HepG2 (cell line): ENCODE measurements around the gene HEXD. TPM values are rescaled to one million over a fixed set of nuclear protein-coding genes. Genes with fewer than 3 reads are reported as not detected.

Experiments
- GABPA ChIP-seq, 2 experiments: IDR thresholded peaks; 2 replicates each; pipeline ENCODE4 v1.6.1; 2011 to 2016; ENCODE audit warnings: low read depth in 2 of 2, low read length in 1 of 2, missing biosample characterization in 1 of 2, missing genetic modification characterization in 1 of 2
- HNRNPL ChIP-seq: fragments of 200-400 bp; formaldehyde crosslinking; IDR thresholded peaks from 2 replicates; pipeline ENCODE4 v1.6.1; 2017; ENCODE audit warnings: mild to moderate bottlenecking, low read depth, low read length
- NFYC ChIP-seq: IDR thresholded peaks from 2 replicates; pipeline ENCODE4 v1.6.1; 2016; ENCODE audit warnings: missing genetic modification reagents, missing compliant biosample characterization
- NR0B2 ChIP-seq: sonication (generic); formaldehyde crosslinking; IDR thresholded peaks from 2 replicates; pipeline ENCODE4 v1.4.0; 2020; ENCODE audit warnings: mild to moderate bottlenecking, missing genetic modification reagents
- PHF8 ChIP-seq: sonication (generic); formaldehyde crosslinking; IDR thresholded peaks from 2 replicates; pipeline ENCODE4 v1.5.0; 2020; ENCODE audit warnings: missing genetic modification reagents
- TAF15 ChIP-seq: fragments of 200-400 bp; formaldehyde crosslinking; IDR thresholded peaks from one replicate; pipeline ENCODE4 v1.6.1; 2018; ENCODE audit warnings: mild to moderate bottlenecking, low read depth, low read length; ENCODE audit not compliant: poor library complexity, severe bottlenecking
- ZBTB38 ChIP-seq: sonication (generic); formaldehyde crosslinking; IDR thresholded peaks from 2 replicates; pipeline ENCODE4 v1.5.1; 2020; ENCODE audit warnings: mild to moderate bottlenecking, missing genetic modification reagents
- ZMYM4 ChIP-seq: sonication (generic); formaldehyde crosslinking; IDR thresholded peaks from 2 replicates; pipeline ENCODE4 v1.8.1; 2023; ENCODE audit warnings: mild to moderate bottlenecking, missing genetic modification reagents
- ZNF160 ChIP-seq: sonication (generic); formaldehyde crosslinking; IDR thresholded peaks from 2 replicates; pipeline ENCODE4 v1.8.0; 2022; ENCODE audit warnings: mild to moderate bottlenecking, inconsistent platforms, missing genetic modification reagents
- ZNF253 ChIP-seq: sonication (generic); formaldehyde crosslinking; IDR thresholded peaks from 2 replicates; pipeline ENCODE4 v1.8.0; 2022; ENCODE audit warnings: mild to moderate bottlenecking, missing genetic modification reagents, borderline replicate concordance
- polyA plus RNA-seq, 8 experiments: library from polyadenylated mRNA; depleted of rRNA in 3 of 8; stranded (reverse) in 7 of 8; unstranded in 1 of 8; fragments of >200 nt; fragmentation: Illumina TruSeq in 4 of 8; extraction: Trizol in 4 of 8; gene quantifications; 2 replicates each; pipeline versions ENCODE4 v1.2.1 to v1.2.3, GENCODE V29; 2011 to 2016; ENCODE audit warnings: low read depth in 4 of 8, missing spikeins in 1 of 8, mixed read lengths in 1 of 8; ENCODE audit not compliant: insufficient read depth in 1 of 8
- total RNA-seq, 5 experiments: library from RNA; depleted of rRNA; stranded (reverse); fragments of >200 nt; fragmentation: Illumina TruSeq; extraction: Trizol; gene quantifications; 2 replicates each; pipeline ENCODE4 v1.2.3, GENCODE V29; 2016; ENCODE audit warnings: low read depth in 1 of 5
- TF ChIP-seq, protein P1 (sequence below): sonication (generic); formaldehyde crosslinking; IDR thresholded peaks from one replicate; pipeline ENCODE4 v1.5.1; 2020; ENCODE audit warnings: mild to moderate bottlenecking, missing genetic modification reagents; ENCODE audit errors: not compliant biosample characterization
- TF ChIP-seq, protein P2 (sequence below): sonication (generic); formaldehyde crosslinking; IDR thresholded peaks from 2 replicates; pipeline ENCODE4 v1.5.0; 2020; ENCODE audit warnings: missing genetic modification reagents, mild to moderate bottlenecking, borderline replicate concordance
- TF ChIP-seq, protein P3 (sequence below): sonication (generic); formaldehyde crosslinking; IDR thresholded peaks from 2 replicates; pipeline ENCODE4 v1.4.0; 2020; ENCODE audit warnings: mild to moderate bottlenecking, missing genetic modification reagents, borderline replicate concordance

The HEXD gene
- total and polyA plus RNA-seq, 2 of the 13 experiments (the other 11 are each of a cell fraction or from before 2014, with no cell fraction given), result 22.3 to 41.8 TPM

DNA sequence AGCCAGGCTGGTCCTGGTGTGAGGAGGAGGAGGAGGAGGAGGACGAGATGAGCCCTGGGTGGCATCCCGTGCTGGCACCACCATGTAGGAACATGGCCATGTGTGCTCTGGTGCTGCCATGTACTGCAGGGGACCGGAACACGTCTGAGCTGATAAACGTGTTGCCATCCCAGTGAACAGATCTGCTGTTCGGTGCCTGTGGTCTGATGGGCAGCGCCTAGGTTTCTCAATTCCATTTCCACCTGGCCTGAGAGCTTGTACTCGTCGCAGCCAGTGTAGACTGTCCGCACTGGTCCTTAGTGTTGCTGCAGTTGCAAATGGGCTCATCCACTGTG is 73.0 kb downstream of the HEXD start (continued):
- TF ChIP-seq, protein P1, sequence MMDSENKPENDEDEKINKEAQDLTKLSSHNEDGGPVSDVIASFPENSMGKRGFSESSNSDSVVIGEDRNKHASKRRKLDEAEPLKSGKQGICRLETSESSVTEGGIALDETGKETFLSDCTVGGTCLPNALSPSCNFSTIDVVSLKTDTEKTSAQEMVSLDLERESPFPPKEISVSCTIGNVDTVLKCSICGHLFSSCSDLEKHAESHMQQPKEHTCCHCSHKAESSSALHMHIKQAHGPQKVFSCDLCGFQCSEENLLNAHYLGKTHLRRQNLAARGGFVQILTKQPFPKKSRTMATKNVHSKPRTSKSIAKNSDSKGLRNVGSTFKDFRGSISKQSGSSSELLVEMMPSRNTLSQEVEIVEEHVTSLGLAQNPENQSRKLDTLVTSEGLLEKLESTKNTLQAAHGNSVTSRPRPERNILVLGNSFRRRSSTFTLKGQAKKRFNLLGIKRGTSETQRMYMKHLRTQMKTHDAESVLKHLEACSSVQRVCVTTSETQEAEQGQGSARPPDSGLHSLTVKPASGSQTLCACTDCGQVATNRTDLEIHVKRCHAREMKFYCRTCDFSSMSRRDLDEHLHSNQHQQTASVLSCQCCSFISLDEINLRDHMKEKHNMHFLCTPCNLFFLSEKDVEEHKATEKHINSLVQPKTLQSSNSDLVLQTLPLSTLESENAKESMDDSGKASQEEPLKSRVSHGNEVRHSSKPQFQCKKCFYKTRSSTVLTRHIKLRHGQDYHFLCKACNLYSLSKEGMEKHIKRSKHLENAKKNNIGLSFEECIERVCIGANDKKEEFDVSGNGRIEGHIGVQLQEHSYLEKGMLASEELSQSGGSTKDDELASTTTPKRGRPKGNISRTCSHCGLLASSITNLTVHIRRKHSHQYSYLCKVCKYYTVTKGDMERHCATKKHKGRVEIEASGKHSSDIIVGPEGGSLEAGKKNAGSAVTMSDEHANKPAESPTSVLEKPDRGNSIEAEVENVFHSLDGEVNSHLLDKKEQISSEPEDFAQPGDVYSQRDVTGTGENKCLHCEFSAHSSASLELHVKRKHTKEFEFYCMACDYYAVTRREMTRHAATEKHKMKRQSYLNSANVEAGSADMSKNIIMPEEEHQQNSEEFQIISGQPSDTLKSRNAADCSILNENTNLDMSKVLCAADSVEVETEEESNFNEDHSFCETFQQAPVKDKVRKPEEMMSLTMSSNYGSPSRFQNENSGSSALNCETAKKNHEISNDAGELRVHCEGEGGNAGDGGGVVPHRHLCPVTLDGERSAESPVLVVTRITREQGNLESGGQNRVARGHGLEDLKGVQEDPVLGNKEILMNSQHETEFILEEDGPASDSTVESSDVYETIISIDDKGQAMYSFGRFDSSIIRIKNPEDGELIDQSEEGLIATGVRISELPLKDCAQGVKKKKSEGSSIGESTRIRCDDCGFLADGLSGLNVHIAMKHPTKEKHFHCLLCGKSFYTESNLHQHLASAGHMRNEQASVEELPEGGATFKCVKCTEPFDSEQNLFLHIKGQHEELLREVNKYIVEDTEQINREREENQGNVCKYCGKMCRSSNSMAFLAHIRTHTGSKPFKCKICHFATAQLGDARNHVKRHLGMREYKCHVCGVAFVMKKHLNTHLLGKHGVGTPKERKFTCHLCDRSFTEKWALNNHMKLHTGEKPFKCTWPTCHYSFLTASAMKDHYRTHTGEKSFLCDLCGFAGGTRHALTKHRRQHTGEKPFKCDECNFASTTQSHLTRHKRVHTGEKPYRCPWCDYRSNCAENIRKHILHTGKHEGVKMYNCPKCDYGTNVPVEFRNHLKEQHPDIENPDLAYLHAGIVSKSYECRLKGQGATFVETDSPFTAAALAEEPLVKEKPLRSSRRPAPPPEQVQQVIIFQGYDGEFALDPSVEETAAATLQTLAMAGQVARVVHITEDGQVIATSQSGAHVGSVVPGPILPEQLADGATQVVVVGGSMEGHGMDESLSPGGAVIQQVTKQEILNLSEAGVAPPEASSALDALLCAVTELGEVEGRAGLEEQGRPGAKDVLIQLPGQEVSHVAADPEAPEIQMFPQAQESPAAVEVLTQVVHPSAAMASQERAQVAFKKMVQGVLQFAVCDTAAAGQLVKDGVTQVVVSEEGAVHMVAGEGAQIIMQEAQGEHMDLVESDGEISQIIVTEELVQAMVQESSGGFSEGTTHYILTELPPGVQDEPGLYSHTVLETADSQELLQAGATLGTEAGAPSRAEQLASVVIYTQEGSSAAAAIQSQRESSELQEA (CRISPR knock-in tag), result peak; percentile 43
- no peak for TF ChIP-seq HNRNPL
- no peak for TF ChIP-seq ZMYM4 (CRISPR knock-in tag)
- no peak for TF ChIP-seq NFYC (CRISPR knock-in tag)
- TF ChIP-seq ZNF160, result no peak
- TF ChIP-seq ZNF253, result 0 out of 2 replicates have a peak, but pooled peaks have one; percentile 40
- no peak for TF ChIP-seq ZBTB38 (CRISPR knock-in tag)
- TF ChIP-seq, protein P2, sequence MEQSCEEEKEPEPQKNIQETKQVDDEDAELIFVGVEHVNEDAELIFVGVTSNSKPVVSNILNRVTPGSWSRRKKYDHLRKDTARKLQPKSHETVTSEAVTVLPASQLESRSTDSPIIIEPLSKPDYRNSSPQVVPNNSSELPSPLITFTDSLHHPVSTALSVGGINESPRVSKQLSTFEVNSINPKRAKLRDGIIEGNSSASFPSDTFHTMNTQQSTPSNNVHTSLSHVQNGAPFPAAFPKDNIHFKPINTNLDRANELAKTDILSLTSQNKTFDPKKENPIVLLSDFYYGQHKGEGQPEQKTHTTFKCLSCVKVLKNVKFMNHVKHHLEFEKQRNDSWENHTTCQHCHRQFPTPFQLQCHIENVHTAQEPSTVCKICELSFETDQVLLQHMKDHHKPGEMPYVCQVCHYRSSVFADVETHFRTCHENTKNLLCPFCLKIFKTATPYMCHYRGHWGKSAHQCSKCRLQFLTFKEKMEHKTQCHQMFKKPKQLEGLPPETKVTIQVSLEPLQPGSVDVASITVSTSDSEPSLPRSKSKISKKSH, result no peak
- TF ChIP-seq NR0B2, result no peak
- no peak for TF ChIP-seq TAF15
- TF ChIP-seq GABPA (IDR thresholded peaks at IDR 0.05; ENCODE audit: low read depth, low read length), result no peak
- TF ChIP-seq GABPA (CRISPR knock-in tag; IDR thresholded peaks at IDR 0.05; ENCODE audit: low read depth), result no peak
- TF ChIP-seq, protein P3, sequence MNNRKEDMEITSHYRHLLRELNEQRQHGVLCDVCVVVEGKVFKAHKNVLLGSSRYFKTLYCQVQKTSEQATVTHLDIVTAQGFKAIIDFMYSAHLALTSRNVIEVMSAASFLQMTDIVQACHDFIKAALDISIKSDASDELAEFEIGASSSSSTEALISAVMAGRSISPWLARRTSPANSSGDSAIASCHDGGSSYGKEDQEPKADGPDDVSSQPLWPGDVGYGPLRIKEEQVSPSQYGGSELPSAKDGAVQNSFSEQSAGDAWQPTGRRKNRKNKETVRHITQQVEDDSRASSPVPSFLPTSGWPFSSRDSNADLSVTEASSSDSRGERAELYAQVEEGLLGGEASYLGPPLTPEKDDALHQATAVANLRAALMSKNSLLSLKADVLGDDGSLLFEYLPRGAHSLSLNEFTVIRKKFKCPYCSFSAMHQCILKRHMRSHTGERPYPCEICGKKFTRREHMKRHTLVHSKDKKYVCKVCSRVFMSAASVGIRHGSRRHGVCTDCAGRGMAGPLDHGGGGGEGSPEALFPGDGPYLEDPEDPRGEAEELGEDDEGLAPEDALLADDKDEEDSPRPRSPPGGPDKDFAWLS (CRISPR knock-in tag), result no peak
- TF ChIP-seq PHF8 (CRISPR knock-in tag), result 0 out of 2 replicates have a peak, but pooled peaks have one; percentile 9
